ENCODE data around the gene NDUFV2. TPM values are rescaled to one million over a fixed set of nuclear protein-coding genes. Genes with fewer than 3 reads are reported as not detected.

Gene NDUFV2
- total RNA-seq, 1 donor, result 135 TPM

GRCh38 chr18:9124824-9125223, 22.3 kb downstream of the NDUFV2 start:
- DNase-seq (ENCODE audit: low read depth), result no peak
- TF ChIP-seq, protein P1, sequence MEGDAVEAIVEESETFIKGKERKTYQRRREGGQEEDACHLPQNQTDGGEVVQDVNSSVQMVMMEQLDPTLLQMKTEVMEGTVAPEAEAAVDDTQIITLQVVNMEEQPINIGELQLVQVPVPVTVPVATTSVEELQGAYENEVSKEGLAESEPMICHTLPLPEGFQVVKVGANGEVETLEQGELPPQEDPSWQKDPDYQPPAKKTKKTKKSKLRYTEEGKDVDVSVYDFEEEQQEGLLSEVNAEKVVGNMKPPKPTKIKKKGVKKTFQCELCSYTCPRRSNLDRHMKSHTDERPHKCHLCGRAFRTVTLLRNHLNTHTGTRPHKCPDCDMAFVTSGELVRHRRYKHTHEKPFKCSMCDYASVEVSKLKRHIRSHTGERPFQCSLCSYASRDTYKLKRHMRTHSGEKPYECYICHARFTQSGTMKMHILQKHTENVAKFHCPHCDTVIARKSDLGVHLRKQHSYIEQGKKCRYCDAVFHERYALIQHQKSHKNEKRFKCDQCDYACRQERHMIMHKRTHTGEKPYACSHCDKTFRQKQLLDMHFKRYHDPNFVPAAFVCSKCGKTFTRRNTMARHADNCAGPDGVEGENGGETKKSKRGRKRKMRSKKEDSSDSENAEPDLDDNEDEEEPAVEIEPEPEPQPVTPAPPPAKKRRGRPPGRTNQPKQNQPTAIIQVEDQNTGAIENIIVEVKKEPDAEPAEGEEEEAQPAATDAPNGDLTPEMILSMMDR (IDR thresholded peaks at IDR 0.05; ENCODE audit: insufficient read depth, low read length), result no peak
- no peak overlapping the region for H3K4me3 ChIP-seq (ENCODE audit: low read depth, low read length)

DNA sequence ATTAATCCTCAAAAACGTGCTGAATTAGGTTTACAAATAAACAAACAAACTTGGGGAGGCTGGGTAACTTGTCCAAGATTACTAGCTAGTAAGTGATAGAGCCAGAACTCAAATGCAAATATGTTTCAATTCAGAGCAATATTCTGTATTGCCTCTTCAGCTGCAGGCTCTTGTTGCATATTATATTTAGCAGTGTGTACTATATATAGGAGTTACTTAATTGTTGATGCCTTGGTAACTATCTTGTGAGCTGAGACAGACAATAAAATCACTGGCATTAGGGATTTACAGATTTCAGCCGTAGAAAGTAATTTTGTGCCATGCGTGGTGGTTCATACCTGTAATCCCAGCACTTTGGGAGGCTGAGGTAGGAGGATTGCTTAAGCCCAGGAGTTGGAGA, 23.8 kb downstream of the NDUFV2 start:
- TF ChIP-seq, protein P1 (IDR thresholded peaks at IDR 0.05; ENCODE audit: insufficient read depth, low read length), result no peak
- H3K4me3 ChIP-seq (ENCODE audit: low read depth, low read length), result no peak overlapping the region
- DNase-seq (ENCODE audit: low read depth), result no peak

DNA sequence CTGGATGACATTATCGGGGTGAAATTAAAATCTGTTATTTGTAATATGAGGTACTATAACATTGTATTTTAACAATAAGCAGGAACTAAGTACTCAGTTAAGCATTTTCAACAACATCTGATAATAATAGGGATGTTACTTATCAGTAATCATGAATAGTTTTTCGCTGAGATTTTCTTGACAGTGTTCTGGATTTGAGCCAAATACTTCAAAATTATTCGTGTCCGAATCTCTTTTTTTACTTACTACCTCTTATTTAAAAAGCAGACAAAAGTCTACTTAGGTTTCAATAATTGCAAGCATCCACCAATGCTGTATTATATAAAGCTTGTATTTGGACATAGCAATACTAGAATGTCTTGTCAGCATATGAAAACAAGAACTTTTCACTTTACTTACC, 27.7 kb downstream of the NDUFV2 start:
- no peak for DNase-seq (ENCODE audit: low read depth)
- TF ChIP-seq, protein P1 (IDR thresholded peaks at IDR 0.05; ENCODE audit: insufficient read depth, low read length), result no peak
- H3K4me3 ChIP-seq (ENCODE audit: low read depth, low read length), result no peak overlapping the region

DNA sequence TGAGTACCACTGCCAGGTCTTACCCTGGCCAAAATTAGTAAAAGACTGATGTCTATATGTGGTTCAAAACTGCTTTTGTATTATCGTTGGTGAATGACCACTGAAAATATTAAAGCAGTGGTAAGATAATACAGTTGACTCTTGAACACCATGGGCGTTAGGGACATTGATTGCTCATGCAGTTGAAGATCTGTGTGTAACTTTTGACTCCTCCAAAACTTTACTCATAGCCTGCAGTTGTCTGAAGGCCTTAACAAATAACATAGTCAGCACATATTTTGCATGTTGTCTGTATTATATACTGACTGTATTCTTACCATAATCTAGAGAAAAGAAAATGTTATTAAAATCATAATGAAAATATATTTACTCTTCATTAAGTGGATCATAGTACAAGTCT, 28.3 kb downstream of the NDUFV2 start:
- TF ChIP-seq, protein P1 (IDR thresholded peaks at IDR 0.05; ENCODE audit: insufficient read depth, low read length), result no peak
- no peak for DNase-seq (ENCODE audit: low read depth)
- H3K4me3 ChIP-seq (ENCODE audit: low read depth, low read length), result no peak overlapping the region

GRCh38 chr18:9132628-9133027, 30.1 kb downstream of the NDUFV2 start:
- TF ChIP-seq, protein P1 (IDR thresholded peaks at IDR 0.05; ENCODE audit: insufficient read depth, low read length), result no peak
- H3K4me3 ChIP-seq (ENCODE audit: low read depth, low read length), result no peak overlapping the region
- no peak for DNase-seq (ENCODE audit: low read depth)

GRCh38 chr18:9133225-9133624, 30.7 kb downstream of the NDUFV2 start:
- no peak for DNase-seq (ENCODE audit: low read depth)
- no peak overlapping the region for H3K4me3 ChIP-seq (ENCODE audit: low read depth, low read length)
- TF ChIP-seq, protein P1 (IDR thresholded peaks at IDR 0.05; ENCODE audit: insufficient read depth, low read length), result no peak
